DND-41 (cell line): ENCODE data around the gene STAP1.

Experiments used
- CTCF ChIP-seq: IDR thresholded peaks from 2 replicates; pipeline ENCODE4 v1.5.1; 2012; ENCODE audit warnings: borderline replicate concordance, low read length, moderate library complexity, mild to moderate bottlenecking; ENCODE audit not compliant: poor library complexity, severe bottlenecking; ENCODE audit errors: extremely low read depth
- EZH2 ChIP-seq: IDR thresholded peaks from 3 replicates; pipeline ENCODE4 v1.6.1; 2012; ENCODE audit warnings: borderline replicate concordance, low read depth, mild to moderate bottlenecking, moderate library complexity, low read length, inconsistent platforms; ENCODE audit not compliant: severe bottlenecking

GRCh38 chr4:67555447-67555846 is 3.1 kb upstream of the STAP1 start:
- TF ChIP-seq CTCF (no peak), EZH2 (no peak)
